CD8-positive, alpha-beta memory T cell (primary cell): ENCODE results near the gene CTAGE9. TPM values are rescaled to one million over a fixed set of nuclear protein-coding genes. Genes with fewer than 3 reads are reported as not detected.
A peak's percentile ranks its signal among the peaks of the same experiment; 100 is the strongest.

Experiments used
- CTCF ChIA-PET: fragments of 350-600 bp; sonication (Branson Sonifier 250); formaldehyde crosslinking; loops from one replicate; lab custom pipeline; 2021; ENCODE audit warnings: antibody characterized with exemption; lab: Charles Lee
- POLR2A ChIA-PET: fragments of 350-600 bp; sonication (Branson Sonifier 250); formaldehyde crosslinking; loops from one replicate; lab custom pipeline; 2021; ENCODE audit warnings: antibody characterized with exemption; lab: Charles Lee
- DNase-seq, 5 donors: peaks; one replicate each; pipeline versions ENCODE4 v3.0.0 to v3.0.0-alpha.2; 2020 to 2022; ENCODE audit warnings: mixed read lengths in 1 of 5
- H3K27ac ChIP-seq: one replicate; pipeline ENCODE4 v1.7.0; 2013; ENCODE audit warnings: low read depth, mild to moderate bottlenecking, low read length, moderate library complexity
- H3K27me3 ChIP-seq: 2 replicates; pipeline ENCODE4 v1.7.0; 2013; ENCODE audit warnings: low read length, mild to moderate bottlenecking; ENCODE audit not compliant: insufficient read depth, poor library complexity, severe bottlenecking
- H3K36me3 ChIP-seq: 2 replicates; pipeline ENCODE4 v1.7.0; 2013; ENCODE audit warnings: mild to moderate bottlenecking, low read length, moderate library complexity; ENCODE audit not compliant: insufficient read depth
- H3K4me1 ChIP-seq: 2 replicates; pipeline ENCODE4 v1.7.0; 2013; ENCODE audit warnings: mild to moderate bottlenecking, low read length, moderate library complexity; ENCODE audit not compliant: insufficient read depth
- H3K4me3 ChIP-seq: 2 replicates; pipeline ENCODE4 v1.7.0; 2013; ENCODE audit warnings: mild to moderate bottlenecking, low read length
- H3K9me3 ChIP-seq: 2 replicates; pipeline ENCODE4 v1.7.0; 2013; ENCODE audit warnings: mild to moderate bottlenecking, low read length
- H3K27ac Mint-ChIP-seq, 8 donors: one replicate each; pipeline ENCODE4 v1.8.0; 2020 to 2021; ENCODE audit warnings: mixed read lengths in 8 of 8, mild to moderate bottlenecking in 6 of 8, inconsistent platforms in 3 of 8, moderate library complexity in 3 of 8
- H3K27me3 Mint-ChIP-seq, 2 donors: one replicate each; pipeline ENCODE4 v1.8.0; 2020 to 2021; ENCODE audit warnings: mixed read lengths in 2 of 2, mild to moderate bottlenecking in 1 of 2, moderate library complexity in 1 of 2
- H3K36me3 Mint-ChIP-seq, 3 donors: one replicate each; pipeline ENCODE4 v1.8.0; 2020 to 2021; ENCODE audit warnings: mixed read lengths in 3 of 3, inconsistent platforms in 1 of 3, mild to moderate bottlenecking in 1 of 3
- H3K4me1 Mint-ChIP-seq, 3 donors: one replicate each; pipeline ENCODE4 v1.8.0; 2020 to 2021; ENCODE audit warnings: mixed read lengths in 3 of 3, inconsistent platforms in 1 of 3, mild to moderate bottlenecking in 1 of 3
- H3K4me3 Mint-ChIP-seq, 7 donors: one replicate each; pipeline ENCODE4 v1.8.0; 2020 to 2021; ENCODE audit warnings: mixed read lengths in 7 of 7, mild to moderate bottlenecking in 6 of 7, moderate library complexity in 4 of 7, inconsistent platforms in 2 of 7
- H3K9me3 Mint-ChIP-seq, 5 donors: one replicate each; pipeline ENCODE4 v1.8.0; 2020 to 2022; ENCODE audit warnings: mixed read lengths in 5 of 5, mild to moderate bottlenecking in 3 of 5, moderate library complexity in 2 of 5, inconsistent platforms in 1 of 5
- polyA plus RNA-seq: library from polyadenylated mRNA; unstranded; fragments of 300-500 nt; fragmentation: Illumina TruSeq; gene quantifications from one replicate; pipeline ENCODE4 v1.2.3, GENCODE V29; 2021
- total RNA-seq, 2 experiments: library from RNA; stranded (reverse); gene quantifications; one replicate each; pipeline ENCODE4 v1.2.3, GENCODE V29; 2021

The CTAGE9 gene
- total and polyA plus RNA-seq, 3 experiments from 2014 or later: not detected

GRCh38 chr6:131693384-131693783, 17.4 kb downstream of the CTAGE9 start:
- Mint-ChIP-seq H3K27me3 (peaks cover 0 to 6% of the 10 kb centered on the region in 2 donors), H3K36me3 (no peaks in the 10 kb centered on the region), H3K4me3 (no peak overlapping the region), H3K9me3 (no peaks in the 10 kb centered on the region), H3K4me1 (no peaks in the 10 kb centered on the region), H3K27ac (no peak overlapping the region)
- ChIA-PET CTCF (no interaction called here), POLR2A (no interaction called here)
- no peak overlapping the region for H3K4me3 ChIP-seq
- no peaks in the 10 kb centered on the region for H3K9me3 ChIP-seq
- H3K27me3 ChIP-seq: no peaks in the 10 kb centered on the region
- DNase-seq: no peak
- no peak overlapping the region for H3K27ac ChIP-seq
- no peaks in the 10 kb centered on the region for H3K4me1 ChIP-seq
- H3K36me3 ChIP-seq: no peaks in the 10 kb centered on the region

DNA sequence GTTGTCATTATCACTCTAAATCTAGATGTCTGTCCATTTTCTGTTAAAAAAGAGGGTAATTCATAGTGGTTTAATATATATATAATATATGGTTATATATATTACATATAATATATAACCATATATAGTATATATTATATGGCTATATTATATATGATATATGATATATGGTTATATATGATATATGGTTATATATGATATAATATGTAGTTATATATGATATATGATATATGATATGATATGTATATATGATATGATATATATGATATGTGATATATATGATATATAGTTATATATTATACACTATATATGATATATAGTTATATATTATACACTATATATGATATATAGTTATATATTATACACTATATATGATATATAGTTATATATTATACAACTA, 18.2 kb downstream of the CTAGE9 start:
- CTCF ChIA-PET: no interaction called here
- no peak for DNase-seq
- H3K4me3 ChIP-seq: no peak overlapping the region
- POLR2A ChIA-PET: no interaction called here
- Mint-ChIP-seq H3K9me3 (no peaks in the 10 kb centered on the region), H3K4me3 (no peak overlapping the region), H3K36me3 (no peaks in the 10 kb centered on the region), H3K27me3 (peaks cover 0 to 6% of the 10 kb centered on the region in 2 donors), H3K4me1 (no peaks in the 10 kb centered on the region), H3K27ac (no peak overlapping the region)
- no peaks in the 10 kb centered on the region for H3K4me1 ChIP-seq
- no peak overlapping the region for H3K27ac ChIP-seq
- no peaks in the 10 kb centered on the region for H3K36me3 ChIP-seq
- H3K27me3 ChIP-seq: no peaks in the 10 kb centered on the region
- H3K9me3 ChIP-seq: no peaks in the 10 kb centered on the region

DNA sequence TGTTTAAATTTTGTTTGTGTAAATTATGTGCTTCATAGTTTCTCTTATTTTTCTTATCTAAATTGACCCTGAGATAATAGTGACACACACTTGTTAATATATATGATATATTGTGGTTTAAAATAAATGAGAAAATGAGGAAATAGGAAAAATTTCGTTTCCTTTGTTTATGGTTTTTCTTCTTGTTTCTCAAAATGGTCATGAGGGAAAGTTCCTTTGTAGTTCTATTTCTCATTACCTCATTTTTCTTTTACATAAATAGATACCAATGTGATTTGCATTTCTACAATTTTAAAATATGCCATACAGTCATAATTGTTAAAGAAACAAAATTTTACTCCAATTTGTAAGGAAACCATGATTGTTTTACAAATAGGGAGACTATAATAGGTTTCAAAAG, 18.8 kb downstream of the CTAGE9 start:
- no peak overlapping the region for H3K4me3 ChIP-seq
- no peak overlapping the region for H3K27ac ChIP-seq

GRCh38 chr6:131688286-131688685, 22.5 kb downstream of the CTAGE9 start:
- no peak overlapping the region for H3K4me3 Mint-ChIP-seq
- POLR2A ChIA-PET: no interaction called here
- peak overlapping the region in 1 of 8 donors; percentile 5 for H3K27ac Mint-ChIP-seq
- Histone ChIP-seq H3K36me3 (no peaks in the 10 kb centered on the region), H3K27ac (no peak overlapping the region), H3K27me3 (no peaks in the 10 kb centered on the region), H3K4me1 (no peaks in the 10 kb centered on the region), H3K9me3 (no peaks in the 10 kb centered on the region), H3K4me3 (no peak overlapping the region)
- H3K27me3 Mint-ChIP-seq: no peaks in the 10 kb centered on the region
- CTCF ChIA-PET: no interaction called here
- no peaks in the 10 kb centered on the region for H3K9me3 Mint-ChIP-seq
- no peaks in the 10 kb centered on the region for H3K36me3 Mint-ChIP-seq
- DNase-seq: no peak
- no peaks in the 10 kb centered on the region for H3K4me1 Mint-ChIP-seq

More for the DNA sequence above, 18.8 kb downstream of the CTAGE9 start:
- H3K27ac Mint-ChIP-seq: no peak overlapping the region
- no peaks in the 10 kb centered on the region for H3K36me3 Mint-ChIP-seq
- Histone ChIP-seq H3K36me3 (no peaks in the 10 kb centered on the region), H3K27me3 (no peaks in the 10 kb centered on the region), H3K4me1 (no peaks in the 10 kb centered on the region), H3K9me3 (no peaks in the 10 kb centered on the region)
- DNase-seq: no peak
- no peaks in the 10 kb centered on the region for H3K4me1 Mint-ChIP-seq
- H3K27me3 Mint-ChIP-seq: peaks cover 0 to 6% of the 10 kb centered on the region in 2 donors
- no peak overlapping the region for H3K4me3 Mint-ChIP-seq
- no peaks in the 10 kb centered on the region for H3K9me3 Mint-ChIP-seq
- POLR2A ChIA-PET: no interaction called here
- CTCF ChIA-PET: no interaction called here

- POLR2A ChIA-PET: no interaction called here
Measured at GRCh38 chr6:131687022-131687421, 23.8 kb downstream of the CTAGE9 start.

DNA sequence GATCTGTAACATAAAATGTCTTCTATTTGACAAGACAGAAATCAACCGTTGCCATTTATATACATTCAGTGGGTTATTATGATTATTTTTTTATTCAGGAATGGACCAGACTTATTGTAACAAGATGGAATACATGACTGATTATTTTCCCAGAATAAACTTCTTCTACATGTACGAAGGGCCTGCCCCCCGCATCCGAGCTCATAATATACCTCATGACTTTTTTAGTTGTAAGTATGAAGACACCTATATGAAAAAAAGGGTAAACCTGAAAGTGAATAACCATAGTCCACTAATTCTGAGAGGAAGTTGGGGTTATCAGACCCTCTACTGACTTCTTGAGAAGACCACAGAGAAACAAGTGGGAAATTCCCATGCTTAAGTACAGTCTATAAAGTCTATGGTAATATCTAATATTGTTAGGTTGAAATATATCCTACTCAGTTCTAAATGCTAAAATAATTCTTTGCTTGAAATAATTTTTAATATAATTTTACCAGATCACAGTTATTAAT, 25.5 kb downstream of the CTAGE9 start:
- POLR2A ChIA-PET: no interaction called here
- Mint-ChIP-seq H3K9me3 (no peaks in the 10 kb centered on the region), H3K36me3 (no peaks in the 10 kb centered on the region), H3K4me3 (no peak overlapping the region), H3K27ac (no peak overlapping the region), H3K27me3 (no peaks in the 10 kb centered on the region), H3K4me1 (no peaks in the 10 kb centered on the region)
- H3K4me3 ChIP-seq: no peak overlapping the region
- H3K9me3 ChIP-seq: no peaks in the 10 kb centered on the region
- H3K36me3 ChIP-seq: no peaks in the 10 kb centered on the region
- no peak overlapping the region for H3K27ac ChIP-seq
- no peaks in the 10 kb centered on the region for H3K27me3 ChIP-seq
- no peaks in the 10 kb centered on the region for H3K4me1 ChIP-seq
- no peak for DNase-seq
- CTCF ChIA-PET: no interaction called here

More at GRCh38 chr6:131687022-131687421, 23.8 kb downstream of the CTAGE9 start:
- DNase-seq: no peak
- Histone ChIP-seq H3K27me3 (no peaks in the 10 kb centered on the region), H3K4me3 (no peak overlapping the region), H3K4me1 (no peaks in the 10 kb centered on the region), H3K9me3 (no peaks in the 10 kb centered on the region), H3K27ac (no peak overlapping the region), H3K36me3 (no peaks in the 10 kb centered on the region)
- Mint-ChIP-seq H3K27me3 (no peaks in the 10 kb centered on the region), H3K9me3 (no peaks in the 10 kb centered on the region), H3K36me3 (no peaks in the 10 kb centered on the region), H3K27ac (no peak overlapping the region), H3K4me3 (no peak overlapping the region), H3K4me1 (no peaks in the 10 kb centered on the region)
- CTCF ChIA-PET: no interaction called here

DNA sequence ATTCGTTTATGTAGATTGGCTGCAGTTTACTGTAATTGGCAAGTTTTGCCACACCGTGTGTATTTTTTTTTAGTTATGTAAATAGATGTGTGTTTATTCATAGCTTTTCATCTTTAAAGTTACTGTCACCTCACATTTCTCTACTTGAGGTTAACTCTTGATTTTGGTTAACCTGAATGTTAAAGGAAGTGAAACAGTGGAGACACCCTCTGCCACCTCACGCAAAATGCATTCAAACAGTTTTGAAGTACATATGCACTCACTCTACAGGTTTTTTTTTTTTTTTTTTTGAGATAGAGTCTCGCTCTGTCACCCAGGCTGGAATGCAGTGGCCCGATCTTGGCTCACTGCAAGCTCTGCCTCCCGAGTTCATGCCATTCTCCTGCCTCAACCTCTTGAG, 27.3 kb downstream of the CTAGE9 start:
- Mint-ChIP-seq H3K27me3 (peaks cover 0 to 2% of the 10 kb centered on the region in 2 donors), H3K36me3 (no peaks in the 10 kb centered on the region), H3K27ac (no peak overlapping the region), H3K4me1 (no peaks in the 10 kb centered on the region), H3K4me3 (no peak overlapping the region), H3K9me3 (no peaks in the 10 kb centered on the region)
- Histone ChIP-seq H3K9me3 (no peaks in the 10 kb centered on the region), H3K36me3 (no peaks in the 10 kb centered on the region), H3K4me3 (no peak overlapping the region), H3K27ac (no peak overlapping the region), H3K4me1 (no peaks in the 10 kb centered on the region), H3K27me3 (no peaks in the 10 kb centered on the region)
- DNase-seq: no peak
- POLR2A ChIA-PET: no interaction called here
- CTCF ChIA-PET: no interaction called here

DNA sequence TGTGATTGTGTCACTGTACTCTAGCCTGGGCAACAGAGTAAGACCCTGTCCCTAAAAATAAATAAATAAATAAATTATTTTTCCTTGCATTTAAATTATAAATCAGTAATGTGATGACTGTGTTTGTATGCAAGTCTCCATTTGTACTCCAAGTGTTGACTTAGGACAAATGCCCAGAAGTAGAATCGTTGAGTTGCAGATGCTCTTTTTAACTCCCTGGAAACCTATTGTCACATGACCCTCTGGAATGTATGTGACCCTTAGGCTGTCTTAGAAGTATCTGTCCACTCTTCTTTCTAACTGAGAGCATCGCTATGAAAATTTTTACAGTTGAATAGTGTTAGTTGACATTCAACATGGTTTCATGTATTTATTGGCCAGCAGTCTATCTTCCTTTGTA, 28.4 kb downstream of the CTAGE9 start:
- H3K9me3 Mint-ChIP-seq: no peaks in the 10 kb centered on the region
- DNase-seq: no peak
- H3K27me3 Mint-ChIP-seq: peaks cover 0 to 2% of the 10 kb centered on the region in 2 donors
- Histone ChIP-seq H3K4me3 (no peak overlapping the region), H3K27ac (no peak overlapping the region), H3K27me3 (no peaks in the 10 kb centered on the region), H3K9me3 (no peaks in the 10 kb centered on the region), H3K36me3 (no peaks in the 10 kb centered on the region), H3K4me1 (no peaks in the 10 kb centered on the region)
- no peaks in the 10 kb centered on the region for H3K36me3 Mint-ChIP-seq
- POLR2A ChIA-PET: no interaction called here
- no peaks in the 10 kb centered on the region for H3K4me1 Mint-ChIP-seq
- H3K27ac Mint-ChIP-seq: no peak overlapping the region
- no peak overlapping the region for H3K4me3 Mint-ChIP-seq
- CTCF ChIA-PET: no interaction called here

DNA sequence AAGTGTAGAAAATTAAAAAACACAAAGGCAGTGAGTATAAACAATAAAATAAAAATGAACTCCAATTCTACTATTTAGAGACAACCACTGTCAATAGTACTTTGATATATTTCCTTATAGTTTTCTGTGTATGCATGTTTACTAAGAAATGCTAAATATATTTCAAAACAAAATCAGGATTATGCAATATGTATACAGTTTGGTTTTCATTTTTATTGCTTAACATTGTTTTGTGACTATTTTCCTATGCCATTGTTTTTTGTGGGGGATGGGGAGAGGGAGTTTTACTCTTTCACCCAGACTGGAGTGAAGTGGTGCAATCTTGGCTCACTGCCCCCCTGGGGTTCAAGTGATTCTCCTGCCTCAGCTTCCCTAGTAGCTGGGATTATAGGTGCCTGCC, 29.2 kb downstream of the CTAGE9 start:
- DNase-seq: no peak
- CTCF ChIA-PET: no interaction called here
- Mint-ChIP-seq H3K4me1 (no peaks in the 10 kb centered on the region), H3K27me3 (peaks cover 0 to 2% of the 10 kb centered on the region in 2 donors), H3K36me3 (no peaks in the 10 kb centered on the region), H3K9me3 (no peaks in the 10 kb centered on the region), H3K4me3 (no peak overlapping the region), H3K27ac (no peak overlapping the region)
- H3K36me3 ChIP-seq: no peaks in the 10 kb centered on the region
- H3K9me3 ChIP-seq: no peaks in the 10 kb centered on the region
- no peaks in the 10 kb centered on the region for H3K4me1 ChIP-seq
- no peaks in the 10 kb centered on the region for H3K27me3 ChIP-seq
- POLR2A ChIA-PET: no interaction called here
- no peak overlapping the region for H3K4me3 ChIP-seq
- no peak overlapping the region for H3K27ac ChIP-seq
